Right atrium auricular region (tissue), 2 donors: ENCODE data around the gene RHOB. TPM values are rescaled to one million over a fixed set of nuclear protein-coding genes. Genes with fewer than 3 reads are reported as not detected.

ENCODE experiments used
- DNase-seq: peaks from one replicate; pipeline ENCODE4 v3.0.0-alpha.2; 2019; ENCODE audit warnings: low spot score
- H3K27ac ChIP-seq, 2 donors: fragments of 200-600 bp; sonication (generic); 1 replicate in 1 of 2; 2 replicates in 1 of 2; pipeline ENCODE4 v1.5.1; 2016 to 2019
- H3K27me3 ChIP-seq, 2 donors: fragments of 200-600 bp; sonication (generic); one replicate each; pipeline versions ENCODE4 v1.5.1 to v1.6.0; 2017 to 2019
- H3K36me3 ChIP-seq: fragments of 200-600 bp; sonication (generic); one replicate; pipeline ENCODE4 v1.5.1; 2016
- H3K4me1 ChIP-seq, 2 donors: fragments of 200-600 bp; sonication (generic); one replicate each; pipeline versions ENCODE4 v1.5.1 to v1.6.0; 2017 to 2019
- H3K4me3 ChIP-seq, 2 donors: fragments of 200-600 bp; sonication (generic); 1 replicate in 1 of 2; 2 replicates in 1 of 2; pipeline ENCODE4 v1.5.1; 2017 to 2019; ENCODE audit warnings: mild to moderate bottlenecking in 1 of 2, moderate library complexity in 1 of 2
- H3K9me3 ChIP-seq, 2 donors: fragments of 200-600 bp; sonication (generic); one replicate each; pipeline ENCODE4 v1.5.1; 2019
- CTCF ChIP-seq, 2 donors: fragments of 200-600 bp; sonication (generic); IDR thresholded peaks; one replicate each; pipeline ENCODE4 v1.5.1; 2019; ENCODE audit warnings: antibody characterized with exemption in 2 of 2
- total RNA-seq, 2 donors: library from RNA; depleted of rRNA; stranded (reverse); fragments of >200 nt; gene quantifications; one replicate each; pipeline ENCODE4 v1.1.0, GENCODE V29; 2016

Gene RHOB
- total RNA-seq, 2 donors from 2014 or later = 471 to 664 TPM

GRCh38 chr2:20481798-20482405, 35.0 kb downstream of the RHOB start:
- TF ChIP-seq CTCF (IDR thresholded peaks at IDR 0.05) = no peak
- peak; percentile 55 for DNase-seq
- H3K4me3 ChIP-seq = no peak overlapping the region
- H3K36me3 ChIP-seq = no peaks in the 10 kb centered on the region
- no peaks in the 10 kb centered on the region for H3K27me3 ChIP-seq
- peaks cover 0 to 24% of the 10 kb centered on the region in 2 donors for H3K4me1 ChIP-seq
- peak overlapping the region; percentile 17 to 55 for H3K27ac ChIP-seq
- H3K9me3 ChIP-seq = no peaks in the 10 kb centered on the region

GRCh38 chr2:20482725-20483124, 35.9 kb downstream of the RHOB start:
- H3K4me3 ChIP-seq = no peak overlapping the region
- no peaks in the 10 kb centered on the region for H3K27me3 ChIP-seq
- DNase-seq = no peak
- peak overlapping the region; percentile 55 to 75 for H3K27ac ChIP-seq
- no peaks in the 10 kb centered on the region for H3K9me3 ChIP-seq
- TF ChIP-seq CTCF (IDR thresholded peaks at IDR 0.05) = no peak
- no peaks in the 10 kb centered on the region for H3K36me3 ChIP-seq
- peaks cover 0 to 24% of the 10 kb centered on the region in 2 donors for H3K4me1 ChIP-seq

GRCh38 chr2:20483194-20483895, 36.5 kb downstream of the RHOB start:
- Histone ChIP-seq H3K36me3 (no peaks in the 10 kb centered on the region), H3K4me1 (peaks cover 0 to 26% of the 10 kb centered on the region in 2 donors), H3K27ac (peak overlapping the region; percentile 55 to 75), H3K4me3 (no peak overlapping the region), H3K27me3 (no peaks in the 10 kb centered on the region), H3K9me3 (no peaks in the 10 kb centered on the region)
- TF ChIP-seq CTCF (IDR thresholded peaks at IDR 0.05) = no peak
- peak; percentile 86 for DNase-seq

DNA sequence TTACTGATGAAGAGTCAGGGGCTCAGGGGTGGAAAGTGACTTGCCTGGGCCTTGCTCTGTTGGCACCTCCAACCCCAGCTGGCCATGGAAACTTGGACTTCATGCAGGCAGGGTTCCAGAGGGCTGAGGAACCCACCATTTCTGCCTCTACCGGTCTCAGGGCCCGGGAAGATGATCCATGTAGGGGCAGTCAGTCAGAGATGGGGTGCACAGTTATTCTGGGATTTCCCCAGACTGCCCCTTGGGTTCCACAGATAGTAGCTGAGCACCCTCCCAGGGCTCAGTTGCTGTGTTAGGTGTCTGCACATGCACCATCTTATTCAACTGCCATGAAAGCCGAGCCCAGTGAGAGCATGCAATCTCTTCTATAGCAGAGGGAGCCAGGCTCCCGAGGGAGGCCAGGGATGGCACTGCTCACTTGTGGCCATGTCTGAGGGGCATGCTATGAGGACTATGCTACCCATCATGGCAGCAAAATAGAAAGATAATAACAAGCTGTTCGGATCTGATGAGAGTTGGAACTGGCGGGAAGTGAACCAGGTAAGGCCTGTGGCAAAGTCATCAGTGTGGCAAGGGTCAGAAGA, 37.3 kb downstream of the RHOB start:
- TF ChIP-seq CTCF (IDR thresholded peaks at IDR 0.05) = no peak
- peak; percentile 47 for DNase-seq
- Histone ChIP-seq H3K36me3 (no peaks in the 10 kb centered on the region), H3K27me3 (no peaks in the 10 kb centered on the region), H3K9me3 (no peaks in the 10 kb centered on the region), H3K27ac (peak overlapping the region; percentile 48 to 75), H3K4me1 (peaks cover 0 to 32% of the 10 kb centered on the region in 2 donors), H3K4me3 (no peak overlapping the region)

DNA sequence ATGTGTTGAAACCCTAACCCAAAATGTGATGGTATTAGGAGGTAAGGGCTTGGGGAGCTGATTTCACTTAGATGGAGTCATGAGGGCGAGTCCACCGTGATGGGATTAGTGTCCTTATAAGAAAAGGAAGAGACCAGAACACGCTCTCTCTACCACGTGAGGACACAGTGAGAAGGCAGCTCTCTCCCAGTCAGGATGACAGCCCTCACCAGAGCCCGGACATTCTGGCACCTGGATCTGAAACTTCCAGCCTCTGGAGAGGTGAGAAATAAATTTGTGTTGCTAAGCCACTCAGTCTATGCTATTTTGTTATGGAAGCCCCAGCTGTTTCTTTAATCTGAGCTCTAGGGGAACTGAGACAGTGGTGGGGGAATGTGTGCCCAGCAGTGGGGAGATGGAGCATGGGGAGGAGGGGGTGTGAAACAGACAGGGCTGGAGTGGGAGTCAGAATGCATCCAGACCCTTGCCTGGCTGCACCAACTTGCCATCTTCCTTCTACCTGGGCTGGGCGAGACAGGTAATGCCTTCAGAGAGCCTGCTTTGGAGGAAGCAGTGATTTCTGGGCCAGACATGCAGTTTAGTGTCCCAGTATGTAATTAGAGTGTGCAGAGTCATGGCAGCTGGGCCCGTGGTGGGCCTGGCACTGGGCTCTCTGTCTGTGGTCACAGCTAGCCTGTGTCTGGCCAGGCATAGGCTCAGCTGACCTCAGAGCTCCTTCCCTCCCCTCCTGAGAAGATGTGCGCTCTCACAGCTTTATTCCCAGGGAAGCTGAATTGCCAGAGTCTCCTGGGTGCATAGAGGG, 38.1 kb downstream of the RHOB start:
- TF ChIP-seq CTCF (IDR thresholded peaks at IDR 0.05) = no peak
- peaks cover 0 to 32% of the 10 kb centered on the region in 2 donors for H3K4me1 ChIP-seq
- no peak overlapping the region for H3K4me3 ChIP-seq
- no peaks in the 10 kb centered on the region for H3K9me3 ChIP-seq
- H3K27ac ChIP-seq = no peak overlapping the region
- H3K36me3 ChIP-seq = no peaks in the 10 kb centered on the region
- H3K27me3 ChIP-seq = no peaks in the 10 kb centered on the region
- peak; percentile 54 for DNase-seq
